Left ventricle myocardium inferior (tissue), 1 donor: Measurements from ENCODE around the gene NHLRC1. TPM values are rescaled to one million over a fixed set of nuclear protein-coding genes. Genes with fewer than 3 reads are reported as not detected.
"Not testable (repeated sequence)": the region's sequence is repeated elsewhere in the genome, so short reads cannot be mapped to it uniquely, and the experiment has no call there.

Source experiments
- DNase-seq: peaks from one replicate; pipeline ENCODE4 v3.0.0-alpha.2; 2020
- H3K27ac ChIP-seq: fragments of 200-600 bp; replicated peaks from 2 replicates; pipeline ENCODE4 v1.8.0; 2021
- H3K27me3 ChIP-seq: fragments of 200-600 bp; 2 replicates; pipeline ENCODE4 v1.8.0; 2021; ENCODE audit warnings: low read depth
- H3K36me3 ChIP-seq: fragments of 200-600 bp; 2 replicates; pipeline ENCODE4 v1.8.0; 2021
- H3K4me1 ChIP-seq: fragments of 200-600 bp; 2 replicates; pipeline ENCODE4 v1.8.0; 2021
- H3K4me3 ChIP-seq: fragments of 200-600 bp; 2 replicates; pipeline ENCODE4 v1.8.0; 2021; ENCODE audit warnings: mild to moderate bottlenecking, moderate library complexity
- H3K9me3 ChIP-seq: fragments of 200-600 bp; replicated peaks from 2 replicates; pipeline ENCODE4 v1.8.0; 2021
- intact Hi-C: fragments of 100-400 bp; cut with micrococcal nuclease; formaldehyde crosslinking; loops from one replicate; pipeline ENCODE4 v1.11.0; 2022
- total RNA-seq: library from RNA; stranded (reverse); fragmentation: NEBNext Ultra II Directional; extraction: Animal tissue kit (Norgen Biotek cat#: 25700); gene quantifications from one replicate; pipeline ENCODE4 v1.2.1, GENCODE V29; 2021
- TF ChIP-seq, protein P1 (sequence below): fragments of 200-600 bp; IDR thresholded peaks from 2 replicates; pipeline ENCODE4 v1.8.0; 2021; ENCODE audit warnings: antibody characterized with exemption, mild to moderate bottlenecking, borderline replicate concordance
- donor health status: DM: no; HTN: yes; CAD: no; lungs with severe emphysema.

NHLRC1 gene
- total RNA-seq, 1 donor from 2014 or later, result 1.1 TPM

DNA sequence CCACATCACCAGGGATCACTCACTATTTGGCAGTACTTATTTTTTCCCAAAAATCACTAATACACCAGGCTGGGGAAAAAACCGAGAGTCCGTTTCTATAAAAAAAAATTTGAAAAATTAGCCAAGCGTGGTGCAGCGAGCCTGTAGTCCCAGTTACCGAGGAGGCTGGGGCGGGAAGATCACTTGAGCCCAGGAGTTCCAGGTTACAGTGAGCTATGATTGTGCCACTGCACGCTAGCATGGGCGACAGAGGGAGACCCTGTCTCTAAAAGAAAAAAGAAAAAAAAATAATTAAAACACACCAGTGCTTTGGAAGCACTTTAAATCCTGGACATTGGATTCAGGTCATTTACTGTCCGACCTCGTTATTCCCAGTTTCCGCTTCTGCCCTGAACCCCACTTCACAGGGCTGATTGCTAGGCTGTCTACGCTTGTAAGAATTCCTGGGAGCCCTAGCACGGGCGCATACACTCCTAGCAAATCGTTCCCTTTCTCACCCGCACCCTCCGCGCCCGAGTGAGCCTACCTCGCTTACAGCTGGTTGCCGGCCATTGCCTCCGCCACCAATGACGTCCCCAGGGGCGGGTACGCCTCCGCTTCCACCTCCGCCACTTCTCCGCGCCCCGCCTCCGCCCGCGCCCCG, 32.2 kb upstream of the NHLRC1 start, which contains the start of gene TPMT:
TPMT (minus strand) TSS at position 571 of the 643 bp plus-strand sequence. CDS start 5,950 bp downstream, outside the sequence.
- no peaks in the 10 kb centered on the region for H3K9me3 ChIP-seq
- no peak for DNase-seq

DNA sequence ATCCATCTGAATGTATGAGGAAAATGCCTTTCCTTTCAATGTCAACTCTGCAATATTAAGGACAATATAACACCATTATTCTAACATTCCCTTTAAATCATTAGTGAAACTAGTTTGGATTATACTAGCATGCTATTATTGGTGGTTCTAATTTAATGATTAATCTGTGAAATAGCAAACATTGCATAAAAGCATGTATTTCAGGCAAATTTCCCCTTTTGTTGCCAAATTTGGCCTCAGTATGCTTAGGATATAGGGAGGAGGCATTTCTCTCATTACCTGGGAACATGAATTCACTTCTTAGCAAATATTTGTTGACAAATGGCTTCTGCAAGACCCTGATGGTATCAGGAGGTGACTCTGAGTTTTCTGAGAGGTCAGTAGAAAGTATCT, 30.8 kb upstream of the NHLRC1 start:
- no peak for DNase-seq
- intact Hi-C loops, result no loop called here
- Histone ChIP-seq H3K4me1 (peaks cover 32% of the 10 kb centered on the region), H3K36me3 (peaks cover 1% of the 10 kb centered on the region), H3K27me3 (no peaks in the 10 kb centered on the region), H3K4me3 (no peak overlapping the region), H3K9me3 (no peaks in the 10 kb centered on the region), H3K27ac (no peak overlapping the region)
- TF ChIP-seq, protein P1, sequence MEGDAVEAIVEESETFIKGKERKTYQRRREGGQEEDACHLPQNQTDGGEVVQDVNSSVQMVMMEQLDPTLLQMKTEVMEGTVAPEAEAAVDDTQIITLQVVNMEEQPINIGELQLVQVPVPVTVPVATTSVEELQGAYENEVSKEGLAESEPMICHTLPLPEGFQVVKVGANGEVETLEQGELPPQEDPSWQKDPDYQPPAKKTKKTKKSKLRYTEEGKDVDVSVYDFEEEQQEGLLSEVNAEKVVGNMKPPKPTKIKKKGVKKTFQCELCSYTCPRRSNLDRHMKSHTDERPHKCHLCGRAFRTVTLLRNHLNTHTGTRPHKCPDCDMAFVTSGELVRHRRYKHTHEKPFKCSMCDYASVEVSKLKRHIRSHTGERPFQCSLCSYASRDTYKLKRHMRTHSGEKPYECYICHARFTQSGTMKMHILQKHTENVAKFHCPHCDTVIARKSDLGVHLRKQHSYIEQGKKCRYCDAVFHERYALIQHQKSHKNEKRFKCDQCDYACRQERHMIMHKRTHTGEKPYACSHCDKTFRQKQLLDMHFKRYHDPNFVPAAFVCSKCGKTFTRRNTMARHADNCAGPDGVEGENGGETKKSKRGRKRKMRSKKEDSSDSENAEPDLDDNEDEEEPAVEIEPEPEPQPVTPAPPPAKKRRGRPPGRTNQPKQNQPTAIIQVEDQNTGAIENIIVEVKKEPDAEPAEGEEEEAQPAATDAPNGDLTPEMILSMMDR, result no peak

More for the DNA sequence above, 32.2 kb upstream of the NHLRC1 start, which contains the start of gene TPMT:
- peak within 1 kb of the TSS; percentile 91 for H3K27ac ChIP-seq
- intact Hi-C loops, result no loop called here
- H3K4me1 ChIP-seq, result peaks cover 32% of the 10 kb centered on the region
- H3K36me3 ChIP-seq, result no peaks in the 10 kb centered on the region
- TF ChIP-seq, protein P1, result no peak
- peak within 1 kb of the TSS; percentile 91 for H3K4me3 ChIP-seq
- H3K27me3 ChIP-seq, result no peaks in the 10 kb centered on the region

DNA sequence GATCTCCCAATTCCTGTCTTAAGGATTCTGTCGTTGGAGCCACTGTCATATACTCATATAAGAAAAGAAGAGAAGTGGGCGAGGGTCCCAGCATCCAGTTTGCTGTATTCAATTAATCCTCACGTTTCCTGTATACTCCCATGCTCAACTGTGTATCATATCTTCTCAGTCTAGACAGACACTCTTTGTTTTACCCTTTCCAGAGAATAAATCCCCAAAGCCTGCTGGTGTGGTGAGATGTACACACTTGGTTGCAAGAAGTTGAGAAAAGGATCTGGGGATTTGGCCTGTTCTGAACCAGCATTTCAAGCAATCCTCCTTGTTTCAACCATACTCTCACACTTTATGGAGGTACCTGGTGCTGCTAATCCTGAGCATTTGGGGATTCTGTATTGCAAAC, 29.3 kb upstream of the NHLRC1 start:
- no peaks in the 10 kb centered on the region for H3K27me3 ChIP-seq
- TF ChIP-seq, protein P1, result no peak
- H3K4me3 ChIP-seq, result no peak overlapping the region
- DNase-seq, result no peak
- H3K36me3 ChIP-seq, result peaks cover 16% of the 10 kb centered on the region
- H3K4me1 ChIP-seq, result peaks cover 32% of the 10 kb centered on the region
- H3K9me3 ChIP-seq, result no peaks in the 10 kb centered on the region
- H3K27ac ChIP-seq, result no peak overlapping the region
- intact Hi-C loops, result no loop called here

DNA sequence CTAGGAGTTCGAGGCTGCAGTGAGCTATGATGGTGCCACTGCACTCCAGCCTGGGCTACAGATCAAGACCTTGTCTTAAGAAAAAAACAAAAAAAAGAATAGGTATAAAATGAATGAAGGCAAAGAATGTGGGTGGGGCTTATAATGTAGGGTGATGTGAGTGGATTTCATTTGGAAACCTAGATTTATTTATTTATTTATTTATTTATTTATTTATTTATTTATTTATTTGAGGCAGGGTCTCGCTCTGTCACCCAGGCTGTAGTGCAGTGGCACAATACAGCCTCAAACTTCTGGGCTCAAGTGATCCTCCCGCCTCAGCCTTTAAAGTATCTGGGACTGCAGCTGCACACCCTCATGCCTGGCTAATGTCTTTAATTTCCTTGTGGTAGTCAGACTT, 28.9 kb upstream of the NHLRC1 start:
- H3K9me3 ChIP-seq, H3K27me3 ChIP-seq, DNase-seq, intact Hi-C loops, H3K27ac ChIP-seq, H3K4me3 ChIP-seq: not testable (repeated sequence)
- peaks cover 20% of the 10 kb centered on the region for H3K36me3 ChIP-seq
- peaks cover 30% of the 10 kb centered on the region for H3K4me1 ChIP-seq

DNA sequence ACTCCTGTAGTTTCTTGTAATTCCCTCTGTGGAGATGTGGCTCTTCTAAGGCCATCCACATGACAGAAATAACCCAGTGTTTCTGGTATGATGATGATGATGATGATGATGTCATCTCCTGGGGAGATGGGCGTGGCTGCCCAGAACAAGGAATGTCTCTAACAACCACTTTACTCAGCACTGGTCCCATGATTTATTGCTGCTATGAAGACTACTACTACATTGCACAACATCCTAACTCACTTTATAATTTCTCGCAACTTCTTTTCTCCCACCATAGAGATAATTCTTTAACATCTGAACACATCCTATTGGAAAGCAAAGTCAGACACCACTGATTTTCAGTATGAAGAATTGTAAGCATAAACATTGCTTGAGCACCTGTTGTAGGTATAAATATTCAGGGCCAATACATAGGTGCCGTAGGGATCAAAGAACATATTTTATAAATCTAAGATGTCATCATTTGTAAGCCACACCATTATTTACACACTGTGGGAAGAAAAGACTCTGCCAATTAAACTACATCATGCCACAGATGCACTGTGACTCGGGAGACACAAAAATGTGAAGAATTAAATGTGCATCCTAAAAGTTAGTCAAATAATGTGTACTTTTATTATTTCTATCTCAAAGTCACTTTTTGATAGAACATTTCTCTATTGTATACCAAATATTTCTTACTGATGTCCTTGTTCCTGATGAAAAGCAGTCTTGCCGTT, 26.0 kb upstream of the NHLRC1 start:
- no peak for DNase-seq
- no peak overlapping the region for H3K27ac ChIP-seq
- peaks cover 7% of the 10 kb centered on the region for H3K4me1 ChIP-seq
- intact Hi-C loops, result no loop called here
- TF ChIP-seq, protein P1, result no peak
- H3K27me3 ChIP-seq, result no peaks in the 10 kb centered on the region
- H3K9me3 ChIP-seq, result no peaks in the 10 kb centered on the region
- peaks cover 43% of the 10 kb centered on the region for H3K36me3 ChIP-seq
- H3K4me3 ChIP-seq, result no peak overlapping the region

DNA sequence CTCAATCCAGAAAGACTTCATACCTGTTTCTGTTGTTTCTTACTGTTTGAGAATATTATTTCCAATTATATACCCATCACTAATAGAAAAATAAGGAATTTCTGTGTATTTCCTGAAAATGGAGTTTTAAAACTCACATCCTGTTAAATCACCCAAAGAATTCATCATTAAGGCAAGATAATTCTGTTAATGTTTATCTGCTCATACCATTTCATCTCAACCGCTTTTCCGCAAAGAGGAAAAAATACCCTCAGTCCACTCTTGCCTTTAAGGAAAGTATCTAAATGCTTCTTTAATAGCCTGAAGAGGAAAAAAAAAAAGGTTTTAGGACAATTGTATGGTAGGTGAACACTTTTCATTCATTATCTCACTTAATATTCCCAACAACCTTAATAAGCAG, 25.1 kb upstream of the NHLRC1 start:
- no peak for DNase-seq
- intact Hi-C loops, result no loop called here
- H3K27ac ChIP-seq, result no peak overlapping the region
- no peaks in the 10 kb centered on the region for H3K9me3 ChIP-seq
- no peak overlapping the region for H3K4me3 ChIP-seq
- no peaks in the 10 kb centered on the region for H3K4me1 ChIP-seq
- TF ChIP-seq, protein P1, result no peak
- H3K36me3 ChIP-seq, result peaks cover 50% of the 10 kb centered on the region
- no peaks in the 10 kb centered on the region for H3K27me3 ChIP-seq
